ENCODE results near the gene FGF6. TPM values are rescaled to one million over a fixed set of nuclear protein-coding genes. Genes with fewer than 3 reads are reported as not detected.

Gene FGF6
- total and polyA plus RNA-seq, 7 donors, result not detected

DNA sequence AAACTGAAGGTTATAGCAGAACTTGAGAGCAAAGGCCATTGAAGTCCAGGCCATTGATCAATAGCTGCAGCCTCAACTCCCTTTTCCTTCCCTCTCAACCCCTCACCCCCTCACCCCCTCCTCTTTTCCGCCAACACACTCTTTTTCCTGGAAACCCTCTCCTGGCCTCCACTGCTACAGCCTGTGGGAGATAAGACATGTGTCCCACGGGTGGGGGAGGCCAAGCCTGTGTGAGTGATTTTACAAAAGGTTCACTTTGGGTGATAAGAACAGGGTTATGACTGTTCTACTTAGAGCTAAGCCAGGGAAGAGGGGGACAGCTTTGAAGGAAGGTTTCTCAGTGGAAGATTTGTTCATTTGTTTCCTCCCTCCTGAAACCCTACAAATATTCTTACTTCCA is 57.0 kb downstream of the FGF6 start:
- WGBS, 2 donors, result 55 to 64% methylated on average over 2 of the region's 2 CpGs
- DNase-seq, result no peak
- Histone ChIP-seq H3K4me3 (no peak overlapping the region), H3K27me3 (no peaks in the 10 kb centered on the region), H3K9me3 (no peaks in the 10 kb centered on the region), H3K4me1 (no peaks in the 10 kb centered on the region), H3K36me3 (no peaks in the 10 kb centered on the region), H3K27ac (no peak overlapping the region)
- intact Hi-C loops (cut with DNase I), result no loop called here
- TF ChIP-seq, protein P1, sequence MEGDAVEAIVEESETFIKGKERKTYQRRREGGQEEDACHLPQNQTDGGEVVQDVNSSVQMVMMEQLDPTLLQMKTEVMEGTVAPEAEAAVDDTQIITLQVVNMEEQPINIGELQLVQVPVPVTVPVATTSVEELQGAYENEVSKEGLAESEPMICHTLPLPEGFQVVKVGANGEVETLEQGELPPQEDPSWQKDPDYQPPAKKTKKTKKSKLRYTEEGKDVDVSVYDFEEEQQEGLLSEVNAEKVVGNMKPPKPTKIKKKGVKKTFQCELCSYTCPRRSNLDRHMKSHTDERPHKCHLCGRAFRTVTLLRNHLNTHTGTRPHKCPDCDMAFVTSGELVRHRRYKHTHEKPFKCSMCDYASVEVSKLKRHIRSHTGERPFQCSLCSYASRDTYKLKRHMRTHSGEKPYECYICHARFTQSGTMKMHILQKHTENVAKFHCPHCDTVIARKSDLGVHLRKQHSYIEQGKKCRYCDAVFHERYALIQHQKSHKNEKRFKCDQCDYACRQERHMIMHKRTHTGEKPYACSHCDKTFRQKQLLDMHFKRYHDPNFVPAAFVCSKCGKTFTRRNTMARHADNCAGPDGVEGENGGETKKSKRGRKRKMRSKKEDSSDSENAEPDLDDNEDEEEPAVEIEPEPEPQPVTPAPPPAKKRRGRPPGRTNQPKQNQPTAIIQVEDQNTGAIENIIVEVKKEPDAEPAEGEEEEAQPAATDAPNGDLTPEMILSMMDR (IDR thresholded peaks at IDR 0.05), result no peak
- TF ChIP-seq POLR2AphosphoS5 (IDR thresholded peaks at IDR 0.05) (no peak), EP300 (IDR thresholded peaks at IDR 0.05) (no peak), POLR2A (IDR thresholded peaks at IDR 0.05) (no peak)

DNA sequence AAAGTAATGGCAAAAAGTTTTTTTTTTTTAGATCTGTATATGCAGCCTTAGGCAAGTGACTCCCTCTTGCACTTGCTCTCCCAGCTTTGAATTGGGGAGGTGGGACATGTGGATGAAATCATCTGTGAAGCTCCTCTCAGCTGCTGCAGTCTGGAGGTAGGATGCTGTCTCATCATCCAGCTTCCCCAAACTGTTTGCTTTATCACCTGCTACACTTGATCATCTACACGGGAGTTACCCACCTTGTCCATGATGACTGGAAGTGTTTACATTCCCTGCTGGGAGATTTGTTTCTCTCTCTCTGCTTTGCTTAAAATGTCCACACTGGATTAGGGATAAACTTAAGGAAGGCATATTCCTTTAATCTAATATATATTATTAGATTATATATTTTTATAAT is 57.6 kb downstream of the FGF6 start:
- Histone ChIP-seq H3K36me3 (no peaks in the 10 kb centered on the region), H3K27ac (no peak overlapping the region), H3K4me1 (no peaks in the 10 kb centered on the region), H3K9me3 (no peaks in the 10 kb centered on the region), H3K4me3 (no peak overlapping the region), H3K27me3 (no peaks in the 10 kb centered on the region)
- 24 to 64% methylated on average over 1 of the region's 1 CpG for WGBS, 2 donors
- no peak for TF ChIP-seq POLR2AphosphoS5 (IDR thresholded peaks at IDR 0.05)
- TF ChIP-seq, protein P1 (IDR thresholded peaks at IDR 0.05), result no peak
- no peak for DNase-seq
- intact Hi-C loops (cut with DNase I), result no loop called here

DNA sequence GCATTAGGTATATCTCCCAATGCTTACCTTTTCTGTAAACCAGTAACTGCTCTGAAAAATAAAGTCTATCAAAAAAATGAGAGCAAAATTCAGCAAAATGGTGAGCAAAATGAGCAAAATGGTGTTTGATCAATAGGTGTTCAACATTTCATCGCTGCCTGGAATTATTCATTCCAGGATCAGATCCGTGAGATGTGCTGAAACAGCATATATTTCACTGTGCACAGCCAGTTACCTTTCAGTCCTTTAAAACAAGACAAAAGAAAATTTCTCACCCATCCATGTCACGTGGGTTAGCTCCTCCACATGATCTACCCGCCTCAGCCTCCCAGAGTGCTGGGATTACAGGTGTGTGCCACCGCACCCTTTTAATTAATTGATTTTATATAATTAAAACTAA is 58.0 kb downstream of the FGF6 start:
- Histone ChIP-seq H3K36me3 (no peaks in the 10 kb centered on the region), H3K27ac (no peak overlapping the region), H3K4me3 (no peak overlapping the region), H3K9me3 (no peaks in the 10 kb centered on the region), H3K4me1 (no peaks in the 10 kb centered on the region), H3K27me3 (no peaks in the 10 kb centered on the region)
- no peak for DNase-seq
- WGBS, 2 donors, result 84 to 87% methylated on average over 5 of the region's 5 CpGs
- no peak for TF ChIP-seq POLR2AphosphoS5 (IDR thresholded peaks at IDR 0.05)
- TF ChIP-seq EP300 (IDR thresholded peaks at IDR 0.05), result no peak
- TF ChIP-seq, protein P1 (IDR thresholded peaks at IDR 0.05), result no peak
- TF ChIP-seq POLR2A (IDR thresholded peaks at IDR 0.05), result no peak
- intact Hi-C loops (cut with DNase I), result no loop called here

DNA sequence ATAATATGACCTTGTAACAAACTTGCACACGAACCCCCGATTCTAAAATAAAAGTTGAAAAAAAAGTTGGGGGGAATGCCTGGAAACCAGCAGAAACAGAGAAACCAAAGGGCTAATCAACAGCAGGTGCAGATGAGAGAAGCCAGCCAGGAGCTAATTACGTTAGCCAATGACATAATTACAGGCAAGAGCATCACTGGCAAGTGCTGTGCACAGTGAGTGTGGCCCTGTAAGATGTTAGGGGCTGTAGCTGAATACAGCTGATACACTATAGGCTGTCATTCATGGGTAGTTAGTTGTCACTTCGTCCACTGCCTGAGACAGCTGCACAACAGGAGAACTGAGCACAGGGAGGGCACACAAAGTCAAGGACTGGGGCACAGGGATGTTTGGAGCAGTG is 58.8 kb downstream of the FGF6 start:
- Histone ChIP-seq H3K27ac (no peak overlapping the region), H3K9me3 (no peaks in the 10 kb centered on the region), H3K4me3 (no peak overlapping the region), H3K27me3 (no peaks in the 10 kb centered on the region), H3K36me3 (no peaks in the 10 kb centered on the region), H3K4me1 (no peaks in the 10 kb centered on the region)
- intact Hi-C loops (cut with DNase I), result no loop called here
- DNase-seq, result no peak
- TF ChIP-seq, protein P1 (IDR thresholded peaks at IDR 0.05), result no peak
- TF ChIP-seq EP300 (IDR thresholded peaks at IDR 0.05), result no peak
- TF ChIP-seq POLR2A (IDR thresholded peaks at IDR 0.05), result no peak
- no peak for TF ChIP-seq POLR2AphosphoS5 (IDR thresholded peaks at IDR 0.05)
- 67 to 83% methylated on average over 4 of the region's 4 CpGs for WGBS, 2 donors

Other genes with a start within 250 kb of the FGF6 start
- gene CCND2, start 172.1 kb downstream of the FGF6 start, total RNA-seq, result 100 to 1,000 TPM in 3 of 4 donors, 10 to 100 TPM in 1; 98.7 to 178 (median 149) TPM
- gene CCND2, start 172.1 kb downstream of the FGF6 start, polyA plus RNA-seq, result 10 to 100 TPM in 1 of 3 donors, 1 to 10 TPM in 2; 7.8 to 35.0 (median 8.6) TPM
- 1 to 10 TPM; 4.4 to 6.0 (median 5.2) TPM for gene TIGAR, start 124.6 kb downstream of the FGF6 start, total RNA-seq
- gene TIGAR, start 124.6 kb downstream of the FGF6 start, polyA plus RNA-seq, result 10 to 100 TPM in 1 of 3 donors, 1 to 10 TPM in 2; 7.1 to 14.6 (median 7.8) TPM
- gene FGF23, start 66.1 kb downstream of the FGF6 start, total RNA-seq, result not detected
- not detected for gene FGF23, start 66.1 kb downstream of the FGF6 start, polyA plus RNA-seq
- 1 to 10 TPM in 3 of 4 donors, under 1 TPM in 1; 0.49 to 2.5 (median 1.5) TPM for gene RAD51AP1, start 93.1 kb upstream of the FGF6 start, total RNA-seq
- 1 to 10 TPM; 3.0 to 8.6 (median 7.3) TPM for gene RAD51AP1, start 93.1 kb upstream of the FGF6 start, polyA plus RNA-seq
- 10 to 100 TPM; 24.1 to 63.5 (median 46.8) TPM for gene DYRK4, start 116.4 kb upstream of the FGF6 start, total RNA-seq
- 10 to 100 TPM; 22.5 to 36.0 (median 23.1) TPM for gene DYRK4, start 116.4 kb upstream of the FGF6 start, polyA plus RNA-seq
- 1 to 10 TPM in 1 of 4 donors, under 1 TPM in 3; 0.36 to 1.6 (median 0.91) TPM for gene AKAP3, start 203.2 kb upstream of the FGF6 start, total RNA-seq
- gene AKAP3, start 203.2 kb upstream of the FGF6 start, polyA plus RNA-seq, result 1 to 10 TPM; 1.3 to 2.4 (median 1.4) TPM
- gene NDUFA9, start 203.3 kb upstream of the FGF6 start, total RNA-seq, result 10 to 100 TPM; 21.3 to 41.1 (median 38.7) TPM
- 10 to 100 TPM; 52.2 to 99.8 (median 69.1) TPM for gene NDUFA9, start 203.3 kb upstream of the FGF6 start, polyA plus RNA-seq

Data from sigmoid colon (tissue), 7 donors.